Testis (tissue), 3 donors: ENCODE measurements around the gene TPP1. TPM values are rescaled to one million over a fixed set of nuclear protein-coding genes. Genes with fewer than 3 reads are reported as not detected.

ENCODE experiments used
- DNase-seq: peaks from one replicate; pipeline ENCODE4 v3.0.0-alpha.2; 2019
- H3K27ac ChIP-seq, 2 donors: fragments of 200-600 bp; sonication (generic); one replicate each; pipeline ENCODE4 v1.5.1; 2019
- H3K27me3 ChIP-seq: fragments of 200-600 bp; sonication (generic); one replicate; pipeline ENCODE4 v1.5.1; 2019
- H3K36me3 ChIP-seq: fragments of 200-600 bp; sonication (generic); one replicate; pipeline ENCODE4 v1.5.1; 2017; ENCODE audit warnings: low read depth; ENCODE audit errors: missing control alignments
- H3K4me1 ChIP-seq: fragments of 200-600 bp; sonication (generic); one replicate; pipeline ENCODE4 v1.5.1; 2019
- H3K4me3 ChIP-seq, 2 donors: fragments of 200-600 bp; sonication (generic); one replicate each; pipeline ENCODE4 v1.5.1; 2017 to 2019
- H3K9me3 ChIP-seq: fragments of 200-600 bp; sonication (generic); one replicate; pipeline ENCODE4 v1.5.1; 2017
- CTCF ChIP-seq, 3 experiments: fragments of 450-650 bp in 2 of 3; fragments of 200-600 bp in 1 of 3; sonication (generic) in 1 of 3; IDR thresholded peaks; one replicate each; pipeline ENCODE4 v1.5.1; 2016 to 2019; ENCODE audit warnings: antibody characterized with exemption in 3 of 3, mild to moderate bottlenecking in 2 of 3, moderate library complexity in 1 of 3
- POLR2A ChIP-seq: fragments of 450-650 bp; IDR thresholded peaks from one replicate; pipeline ENCODE4 v1.6.1; 2017; ENCODE audit warnings: antibody characterized with exemption, mild to moderate bottlenecking, moderate library complexity
- WGBS, 2 donors: methylation state at CpG; one replicate each; pipeline ENCODE4 v1.1.5; 2018; 5-methylcytosine and 5-hydroxymethylcytosine counted together
- intact Hi-C: fragments of 100-400 bp; cut with DNase I; formaldehyde crosslinking; loops from one replicate; pipeline ENCODE4 v1.15.1; 2023; ENCODE audit warnings: low total_unique reads
- polyA plus RNA-seq: library from polyadenylated mRNA; stranded (reverse); fragments of 350-450 nt; fragmentation: Illumina TruSeq; extraction: RNeasy Lipid Tissue Mini Kit (QIAGEN cat#74804); gene quantifications from one replicate; pipeline ENCODE4 v1.2.3, GENCODE V29; 2014; ENCODE audit warnings: low read depth, low replicate concordance; ENCODE audit not compliant: insufficient read depth
- total RNA-seq, 2 donors: library from RNA; depleted of rRNA; stranded (reverse); fragments of >200 nt; gene quantifications; one replicate each; pipeline ENCODE4 v1.2.3, GENCODE V29; 2016

The TPP1 gene
- total and polyA plus RNA-seq, 3 donors from 2014 or later: 60.9 to 151 (median 134) TPM

GRCh38 chr11:6587360-6587953 lies 31.8 kb downstream of the TPP1 start:
- H3K27me3 ChIP-seq: no peaks in the 10 kb centered on the region
- intact Hi-C loops: no loop called here
- no peaks in the 10 kb centered on the region for H3K4me1 ChIP-seq
- no peaks in the 10 kb centered on the region for H3K36me3 ChIP-seq
- TF ChIP-seq CTCF (IDR thresholded peaks at IDR 0.05) (no peak), POLR2A (no peak)
- H3K4me3 ChIP-seq: no peak overlapping the region
- H3K27ac ChIP-seq: no peak overlapping the region
- no peaks in the 10 kb centered on the region for H3K9me3 ChIP-seq
- DNase-seq: no peak
- WGBS, 2 donors: 93 to 96% methylated on average over 10 to 11 of the region's 11 CpGs

- intact Hi-C loops: no loop called here
- no peak overlapping the region for H3K4me3 ChIP-seq
These were observed 32.5 kb downstream of the TPP1 start for GRCh38 chr11:6586434-6587359.

GRCh38 chr11:6584528-6584927 lies 34.7 kb downstream of the TPP1 start:
- no peak overlapping the region for H3K27ac ChIP-seq
- H3K4me1 ChIP-seq: no peaks in the 10 kb centered on the region
- H3K36me3 ChIP-seq: no peaks in the 10 kb centered on the region
- no peaks in the 10 kb centered on the region for H3K9me3 ChIP-seq
- WGBS, 2 donors: 94 to 95% methylated on average over 4 of the region's 4 CpGs
- H3K27me3 ChIP-seq: no peaks in the 10 kb centered on the region
- DNase-seq: no peak
- intact Hi-C loops: no loop called here
- no peak for TF ChIP-seq POLR2A
- no peak for TF ChIP-seq CTCF (IDR thresholded peaks at IDR 0.05)
- no peak overlapping the region for H3K4me3 ChIP-seq

More at GRCh38 chr11:6586434-6587359, 32.5 kb downstream of the TPP1 start:
- Histone ChIP-seq H3K27me3 (no peaks in the 10 kb centered on the region), H3K4me1 (no peaks in the 10 kb centered on the region), H3K27ac (no peak overlapping the region), H3K9me3 (no peaks in the 10 kb centered on the region), H3K36me3 (no peaks in the 10 kb centered on the region)
- no peak for DNase-seq
- 67 to 74% methylated on average over 7 to 25 of the region's 25 CpGs for WGBS, 2 donors
- TF ChIP-seq CTCF (IDR thresholded peaks at IDR 0.05) (no peak), POLR2A (no peak)

GRCh38 chr11:6583584-6583983 lies 35.6 kb downstream of the TPP1 start:
- Histone ChIP-seq H3K9me3 (no peaks in the 10 kb centered on the region), H3K27me3 (no peaks in the 10 kb centered on the region), H3K4me3 (no peak overlapping the region), H3K4me1 (no peaks in the 10 kb centered on the region), H3K27ac (no peak overlapping the region), H3K36me3 (no peaks in the 10 kb centered on the region)
- WGBS, 2 donors: 95 to 98% methylated on average over 1 of the region's 1 CpG
- no peak for DNase-seq
- intact Hi-C loops: no loop called here
- TF ChIP-seq CTCF (IDR thresholded peaks at IDR 0.05) (no peak), POLR2A (no peak)
